Measurements from ENCODE around the gene WNT10A. TPM values are rescaled to one million over a fixed set of nuclear protein-coding genes. Genes with fewer than 3 reads are reported as not detected.

WNT10A gene
- total RNA-seq, 1 experiment from 2014 or later, result 1.5 TPM

- RAD21 ChIA-PET (ENCODE audit: low non-redundant PET in 1 of 2, low total read pairs in 2 of 2, uncharacterized antibody in 2 of 2, unreplicated experiment in 2 of 2), result no interaction called here
- ATAC-seq (no peak), DNase-seq (ENCODE audit: low read depth, low spot score) (no peak)
- H3K27ac ChIP-seq (ENCODE audit: low read depth, low read length), result no peak overlapping the region
- H2AFZ ChIP-seq (ENCODE audit: low read depth, low read length, poor library complexity, severe bottlenecking), result no peak overlapping the region
- TF ChIP-seq, protein P1, sequence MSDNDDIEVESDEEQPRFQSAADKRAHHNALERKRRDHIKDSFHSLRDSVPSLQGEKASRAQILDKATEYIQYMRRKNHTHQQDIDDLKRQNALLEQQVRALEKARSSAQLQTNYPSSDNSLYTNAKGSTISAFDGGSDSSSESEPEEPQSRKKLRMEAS (IDR thresholded peaks at IDR 0.05), result no peak
- TF ChIP-seq, protein P2, sequence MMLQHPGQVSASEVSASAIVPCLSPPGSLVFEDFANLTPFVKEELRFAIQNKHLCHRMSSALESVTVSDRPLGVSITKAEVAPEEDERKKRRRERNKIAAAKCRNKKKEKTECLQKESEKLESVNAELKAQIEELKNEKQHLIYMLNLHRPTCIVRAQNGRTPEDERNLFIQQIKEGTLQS (IDR thresholded peaks at IDR 0.05), result no peak
- TF ChIP-seq EZH2phosphoT487 (IDR thresholded peaks at IDR 0.05; ENCODE audit: borderline replicate concordance) (no peak), ELF1 (IDR thresholded peaks at IDR 0.05; ENCODE audit: borderline replicate concordance, low read depth) (no peak), SP1 (IDR thresholded peaks at IDR 0.05; ENCODE audit: low read depth) (no peak), SRF (IDR thresholded peaks at IDR 0.05; ENCODE audit: low read depth) (no peak), YY1 (IDR thresholded peaks at IDR 0.05; ENCODE audit: extremely low read depth, insufficient replicate concordance, low read depth, low read length) (no peak), CBX3 (IDR thresholded peaks at IDR 0.05; ENCODE audit: low read depth) (no peak), SIN3A (IDR thresholded peaks at IDR 0.05; ENCODE audit: low read depth) (no peak), POLR2A (IDR thresholded peaks at IDR 0.05; ENCODE audit: borderline replicate concordance, extremely low read depth, insufficient read depth, insufficient read length) (no peak), ZNF274 (IDR thresholded peaks at IDR 0.05; ENCODE audit: low read depth, low read length) (no peak), POLR2AphosphoS5 (IDR thresholded peaks at IDR 0.05; ENCODE audit: low read depth, low read length) (no peak), CEBPB (IDR thresholded peaks at IDR 0.05; ENCODE audit: low read depth) (no peak), EZH2 (IDR thresholded peaks at IDR 0.05) (no peak), TCF7L2 (IDR thresholded peaks at IDR 0.05; ENCODE audit: borderline replicate concordance, extremely low read depth, insufficient read depth, insufficient read length) (no peak), JUND (IDR thresholded peaks at IDR 0.05) (no peak)
- TF ChIP-seq, protein P3, sequence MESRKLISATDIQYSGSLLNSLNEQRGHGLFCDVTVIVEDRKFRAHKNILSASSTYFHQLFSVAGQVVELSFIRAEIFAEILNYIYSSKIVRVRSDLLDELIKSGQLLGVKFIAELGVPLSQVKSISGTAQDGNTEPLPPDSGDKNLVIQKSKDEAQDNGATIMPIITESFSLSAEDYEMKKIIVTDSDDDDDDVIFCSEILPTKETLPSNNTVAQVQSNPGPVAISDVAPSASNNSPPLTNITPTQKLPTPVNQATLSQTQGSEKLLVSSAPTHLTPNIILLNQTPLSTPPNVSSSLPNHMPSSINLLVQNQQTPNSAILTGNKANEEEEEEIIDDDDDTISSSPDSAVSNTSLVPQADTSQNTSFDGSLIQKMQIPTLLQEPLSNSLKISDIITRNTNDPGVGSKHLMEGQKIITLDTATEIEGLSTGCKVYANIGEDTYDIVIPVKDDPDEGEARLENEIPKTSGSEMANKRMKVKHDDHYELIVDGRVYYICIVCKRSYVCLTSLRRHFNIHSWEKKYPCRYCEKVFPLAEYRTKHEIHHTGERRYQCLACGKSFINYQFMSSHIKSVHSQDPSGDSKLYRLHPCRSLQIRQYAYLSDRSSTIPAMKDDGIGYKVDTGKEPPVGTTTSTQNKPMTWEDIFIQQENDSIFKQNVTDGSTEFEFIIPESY (IDR thresholded peaks at IDR 0.05; ENCODE audit: extremely low read depth, insufficient replicate concordance, low read length), result no peak
- H3K9ac ChIP-seq (ENCODE audit: low read length), result no peak overlapping the region
- peak overlapping the region; percentile 65; the same call in 1 of the 2 replicates for H3K4me2 ChIP-seq (ENCODE audit: low read length)
- CTCF ChIA-PET, result interaction anchor here (15.1 kb wide), 1 partner anchor 13 kb away, joined by 278 read pairs; no protein-coding TSS in a partner anchor
- H3K9me3 ChIP-seq (ENCODE audit: control insufficient read depth in 1 of 2, insufficient read depth in 1 of 2, low read depth in 1 of 2, low read length in 2 of 2), result no peaks in the 10 kb centered on the region
- no peaks in the 10 kb centered on the region for H3K27me3 ChIP-seq (ENCODE audit: insufficient read depth, low read length)
- peaks cover 19 to 30% of the 10 kb centered on the region in 2 experiments for H3K4me1 ChIP-seq (ENCODE audit: control insufficient read depth in 1 of 2, insufficient read depth in 2 of 2, low read length in 2 of 2)
- no TSS peak for BruUV-seq (replicated peaks)
- no peaks in the 10 kb centered on the region for H4K20me1 ChIP-seq (ENCODE audit: insufficient read depth)
- POLR2A ChIA-PET, result no interaction called here
- H3K79me2 ChIP-seq (ENCODE audit: insufficient read depth, low read length), result no peaks in the 10 kb centered on the region
- intact Hi-C loops (cut with micrococcal nuclease), result no loop called here
- H3K9me2 ChIP-seq (ENCODE audit: insufficient read depth), result no peaks in the 10 kb centered on the region
- no peaks in the 10 kb centered on the region for H3K36me3 ChIP-seq (ENCODE audit: control insufficient read depth in 1 of 2, insufficient read depth in 2 of 2, low read length in 2 of 2)
- H3K4me3 ChIP-seq (replicated peaks in 1 of 2; ENCODE audit: low read depth in 1 of 2, low read length in 2 of 2), result no peak overlapping the region
These were observed 1.8 kb downstream of the WNT10A start for GRCh38 chr2:218882461-218882816.
